ENCODE results near the gene HORMAD1.

- TF ChIP-seq CTCF (IDR thresholded peaks at IDR 0.05; ENCODE audit: poor library complexity) (no peak), EZH2 (IDR thresholded peaks at IDR 0.05; ENCODE audit: borderline replicate concordance) (no peak)
Observed at GRCh38 chr1:150660584-150660983, 60.1 kb downstream of the HORMAD1 start.

All from hepatocyte (in vitro differentiated cells).